NCI-H128 (cell line): Measurements from ENCODE around the gene BTBD2.

Experiments used
- DNase-seq: peaks from one replicate; lab custom pipeline; 2025; ENCODE audit not compliant: unreplicated experiment; lab: John Stamatoyannopoulos, UW

The BTBD2 gene

GRCh38 chr19:2015608-2015950, at the start of gene BTBD2:
TSS of gene BTBD2 (minus strand) at chr19:2015714. CDS start at chr19:2015703, 11 bp downstream.
- no peak for DNase-seq

- DNase-seq: no peak
These were observed 49.4 kb upstream of the BTBD2 start for GRCh38 chr19:2064788-2065524.

- no peak for DNase-seq
These were observed 48.9 kb upstream of the BTBD2 start for GRCh38 chr19:2064395-2064787.

GRCh38 chr19:2063824-2064223, 48.3 kb upstream of the BTBD2 start:
- no peak for DNase-seq

- no peak for DNase-seq
These were observed 47.3 kb upstream of the BTBD2 start for GRCh38 chr19:2062770-2063169.

GRCh38 chr19:2062389-2062729, 46.8 kb upstream of the BTBD2 start:
- DNase-seq: no peak

- DNase-seq: peak; percentile 97
These were observed 46.2 kb upstream of the BTBD2 start for GRCh38 chr19:2061495-2062388.

GRCh38 chr19:2060884-2061494, 45.5 kb upstream of the BTBD2 start:
- no peak for DNase-seq

- DNase-seq: no peak
These were observed 44.1 kb upstream of the BTBD2 start for GRCh38 chr19:2059422-2060201.

GRCh38 chr19:2058570-2059421, 43.3 kb upstream of the BTBD2 start:
- DNase-seq: no peak

- DNase-seq: no peak
These were observed 42.3 kb upstream of the BTBD2 start for GRCh38 chr19:2057484-2058469.

- DNase-seq: no peak
These were observed 41.3 kb upstream of the BTBD2 start for GRCh38 chr19:2056837-2057192.

GRCh38 chr19:2055931-2056836, 40.7 kb upstream of the BTBD2 start:
- DNase-seq: no peak

- DNase-seq: no peak
These were observed 39.2 kb upstream of the BTBD2 start for GRCh38 chr19:2054763-2055162.

- no peak for DNase-seq
These were observed 38.3 kb upstream of the BTBD2 start for GRCh38 chr19:2053601-2054389.

- no peak for DNase-seq
These were observed 36.5 kb upstream of the BTBD2 start for GRCh38 chr19:2051773-2052704.
